ENCODE measurements around the gene GMNC.

DNA sequence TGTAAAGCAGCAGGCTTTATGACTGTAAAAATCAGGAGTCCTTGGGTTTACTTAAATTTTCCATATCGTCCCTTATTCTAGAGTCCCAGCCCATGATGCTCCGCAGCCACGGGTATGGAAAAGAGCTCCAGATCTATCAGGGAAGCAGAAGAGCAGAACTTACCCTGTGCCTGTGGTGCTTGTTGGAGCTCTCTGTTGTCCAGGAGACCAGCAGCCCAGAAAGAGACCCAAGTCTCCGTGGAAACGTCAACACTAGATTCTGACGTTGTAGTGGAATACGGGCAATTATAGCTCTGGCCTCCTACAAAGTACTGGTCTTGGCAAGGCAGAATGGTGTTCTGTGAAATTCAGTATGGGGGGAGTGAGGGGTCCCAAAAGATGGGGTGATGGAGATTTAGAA is 2.0 kb downstream of the GMNC start:
- no peak for TF ChIP-seq TAF1 (IDR thresholded peaks at IDR 0.05; ENCODE audit: low read depth)
- TF ChIP-seq, protein P1, sequence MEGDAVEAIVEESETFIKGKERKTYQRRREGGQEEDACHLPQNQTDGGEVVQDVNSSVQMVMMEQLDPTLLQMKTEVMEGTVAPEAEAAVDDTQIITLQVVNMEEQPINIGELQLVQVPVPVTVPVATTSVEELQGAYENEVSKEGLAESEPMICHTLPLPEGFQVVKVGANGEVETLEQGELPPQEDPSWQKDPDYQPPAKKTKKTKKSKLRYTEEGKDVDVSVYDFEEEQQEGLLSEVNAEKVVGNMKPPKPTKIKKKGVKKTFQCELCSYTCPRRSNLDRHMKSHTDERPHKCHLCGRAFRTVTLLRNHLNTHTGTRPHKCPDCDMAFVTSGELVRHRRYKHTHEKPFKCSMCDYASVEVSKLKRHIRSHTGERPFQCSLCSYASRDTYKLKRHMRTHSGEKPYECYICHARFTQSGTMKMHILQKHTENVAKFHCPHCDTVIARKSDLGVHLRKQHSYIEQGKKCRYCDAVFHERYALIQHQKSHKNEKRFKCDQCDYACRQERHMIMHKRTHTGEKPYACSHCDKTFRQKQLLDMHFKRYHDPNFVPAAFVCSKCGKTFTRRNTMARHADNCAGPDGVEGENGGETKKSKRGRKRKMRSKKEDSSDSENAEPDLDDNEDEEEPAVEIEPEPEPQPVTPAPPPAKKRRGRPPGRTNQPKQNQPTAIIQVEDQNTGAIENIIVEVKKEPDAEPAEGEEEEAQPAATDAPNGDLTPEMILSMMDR (IDR thresholded peaks at IDR 0.05; ENCODE audit: poor library complexity, severe bottlenecking): no peak
- no peak for TF ChIP-seq POLR2AphosphoS5 (IDR thresholded peaks at IDR 0.05)
- no peak for TF ChIP-seq EP300 (conservative IDR thresholded peaks at IDR 0.05; ENCODE audit: poor library complexity, severe bottlenecking)
- no peak for TF ChIP-seq SMC3 (conservative IDR thresholded peaks at IDR 0.05; ENCODE audit: poor library complexity)
- TF ChIP-seq, protein P2, sequence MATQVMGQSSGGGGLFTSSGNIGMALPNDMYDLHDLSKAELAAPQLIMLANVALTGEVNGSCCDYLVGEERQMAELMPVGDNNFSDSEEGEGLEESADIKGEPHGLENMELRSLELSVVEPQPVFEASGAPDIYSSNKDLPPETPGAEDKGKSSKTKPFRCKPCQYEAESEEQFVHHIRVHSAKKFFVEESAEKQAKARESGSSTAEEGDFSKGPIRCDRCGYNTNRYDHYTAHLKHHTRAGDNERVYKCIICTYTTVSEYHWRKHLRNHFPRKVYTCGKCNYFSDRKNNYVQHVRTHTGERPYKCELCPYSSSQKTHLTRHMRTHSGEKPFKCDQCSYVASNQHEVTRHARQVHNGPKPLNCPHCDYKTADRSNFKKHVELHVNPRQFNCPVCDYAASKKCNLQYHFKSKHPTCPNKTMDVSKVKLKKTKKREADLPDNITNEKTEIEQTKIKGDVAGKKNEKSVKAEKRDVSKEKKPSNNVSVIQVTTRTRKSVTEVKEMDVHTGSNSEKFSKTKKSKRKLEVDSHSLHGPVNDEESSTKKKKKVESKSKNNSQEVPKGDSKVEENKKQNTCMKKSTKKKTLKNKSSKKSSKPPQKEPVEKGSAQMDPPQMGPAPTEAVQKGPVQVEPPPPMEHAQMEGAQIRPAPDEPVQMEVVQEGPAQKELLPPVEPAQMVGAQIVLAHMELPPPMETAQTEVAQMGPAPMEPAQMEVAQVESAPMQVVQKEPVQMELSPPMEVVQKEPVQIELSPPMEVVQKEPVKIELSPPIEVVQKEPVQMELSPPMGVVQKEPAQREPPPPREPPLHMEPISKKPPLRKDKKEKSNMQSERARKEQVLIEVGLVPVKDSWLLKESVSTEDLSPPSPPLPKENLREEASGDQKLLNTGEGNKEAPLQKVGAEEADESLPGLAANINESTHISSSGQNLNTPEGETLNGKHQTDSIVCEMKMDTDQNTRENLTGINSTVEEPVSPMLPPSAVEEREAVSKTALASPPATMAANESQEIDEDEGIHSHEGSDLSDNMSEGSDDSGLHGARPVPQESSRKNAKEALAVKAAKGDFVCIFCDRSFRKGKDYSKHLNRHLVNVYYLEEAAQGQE (IDR thresholded peaks at IDR 0.05; ENCODE audit: borderline replicate concordance): no peak
- no peak for TF ChIP-seq RAD21 (conservative IDR thresholded peaks at IDR 0.05)

Measured in neural cell (in vitro differentiated cells).